GM10266 (cell line): ENCODE results near the gene REEP1.

Experiments
- DNase-seq: peaks from one replicate; pipeline ENCODE4 v3.0.0; 2012; ENCODE audit errors: extremely low spot score
- CTCF ChIP-seq: IDR thresholded peaks from 2 replicates; pipeline ENCODE4 v1.5.1; 2012; ENCODE audit warnings: mild to moderate bottlenecking, low read depth; ENCODE audit not compliant: control insufficient read depth, insufficient read depth; ENCODE audit errors: missing control alignments

REEP1 gene

GRCh38 chr2:86366651-86367498 is 29.4 kb upstream of the REEP1 start:
- DNase-seq = no peak
- no peak for TF ChIP-seq CTCF

GRCh38 chr2:86364894-86365293 is 27.5 kb upstream of the REEP1 start:
- TF ChIP-seq CTCF = no peak
- no peak for DNase-seq

- no peak for DNase-seq
- no peak for TF ChIP-seq CTCF
Observed at GRCh38 chr2:86360776-86361175, 23.4 kb upstream of the REEP1 start.

GRCh38 chr2:86358957-86359356 is 21.5 kb upstream of the REEP1 start:
- peak; percentile 56 for DNase-seq
- TF ChIP-seq CTCF = no peak

GRCh38 chr2:86357392-86357963 is 20.1 kb upstream of the REEP1 start:
- DNase-seq = no peak
- TF ChIP-seq CTCF = no peak

GRCh38 chr2:86352727-86353221 is 15.3 kb upstream of the REEP1 start:
- TF ChIP-seq CTCF = no peak
- no peak for DNase-seq
